Muscle of leg (tissue), 11 donors: ENCODE measurements around the gene VEZF1. TPM values are rescaled to one million over a fixed set of nuclear protein-coding genes. Genes with fewer than 3 reads are reported as not detected.
"Not testable (repeated sequence)": the region's sequence is repeated elsewhere in the genome, so short reads cannot be mapped to it uniquely, and the experiment has no call there.

Experiments used
- DNase-seq: peaks from one replicate; pipeline ENCODE4 v3.0.0; 2013
- H3K27ac ChIP-seq: one replicate; pipeline ENCODE4 v1.5.1; 2013; ENCODE audit warnings: mild to moderate bottlenecking, low read length, control low read depth
- H3K27me3 ChIP-seq: one replicate; pipeline ENCODE4 v1.6.1; 2013; ENCODE audit warnings: low read length; ENCODE audit not compliant: control insufficient read depth, insufficient read depth
- H3K36me3 ChIP-seq: one replicate; pipeline ENCODE4 v1.6.1; 2013; ENCODE audit warnings: low read length; ENCODE audit not compliant: control insufficient read depth, insufficient read depth
- H3K4me1 ChIP-seq: one replicate; pipeline ENCODE4 v1.6.1; 2013; ENCODE audit warnings: low read length; ENCODE audit not compliant: control insufficient read depth, insufficient read depth
- H3K4me3 ChIP-seq: one replicate; pipeline ENCODE4 v1.5.1; 2013; ENCODE audit warnings: low read length, control low read depth
- H3K9me3 ChIP-seq: replicated peaks from 2 replicates; pipeline ENCODE4 v1.6.1; 2013; ENCODE audit warnings: low read depth, low read length; ENCODE audit not compliant: control insufficient read depth
- WGBS: methylation state at CpG from one replicate; pipeline ENCODE4 v1.1.5; 2013; ENCODE audit warnings: missing lambda C conversion rate; ENCODE audit not compliant: insufficient coverage; 5-methylcytosine and 5-hydroxymethylcytosine counted together
- polyA plus RNA-seq, 8 donors: library from polyadenylated mRNA; unstranded; fragments of 120-200 nt; gene quantifications; one replicate each; pipeline versions ENCODE4 v1.2.1 to v1.2.3, GENCODE V29; 2013; ENCODE audit warnings: inconsistent platforms in 1 of 8, low replicate concordance in 1 of 8; ENCODE audit not compliant: insufficient read length in 8 of 8, insufficient read depth in 1 of 8
- total RNA-seq: library from RNA; stranded (reverse); fragments of 120-200 nt; gene quantifications from one replicate; pipeline ENCODE4 v1.2.4, GENCODE V29; 2013

The VEZF1 gene
- total and polyA plus RNA-seq, 9 donors: 36.7 to 54.7 (median 45.6) TPM

- Histone ChIP-seq H3K27me3 (no peaks in the 10 kb centered on the region), H3K4me1 (peaks cover 27% of the 10 kb centered on the region), H3K4me3 (no peak overlapping the region), H3K27ac (peak overlapping the region; percentile 53), H3K36me3 (peaks cover 10% of the 10 kb centered on the region), H3K9me3 (no peaks in the 10 kb centered on the region)
- no peak for DNase-seq
- no CpG with 5 or more reads among the region's 1 CpG for WGBS
Measured at GRCh38 chr17:57985675-57985974, 2.4 kb downstream of the VEZF1 start.

GRCh38 chr17:57984936-57985674, 2.9 kb downstream of the VEZF1 start:
- H3K9me3 ChIP-seq: no peaks in the 10 kb centered on the region
- DNase-seq: no peak
- H3K27me3 ChIP-seq: no peaks in the 10 kb centered on the region
- peaks cover 27% of the 10 kb centered on the region for H3K4me1 ChIP-seq
- WGBS: 20% methylated on average over 1 of the region's 4 CpGs
- peaks cover 12% of the 10 kb centered on the region for H3K36me3 ChIP-seq
- peak overlapping the region; percentile 53 for H3K27ac ChIP-seq
- H3K4me3 ChIP-seq: no peak overlapping the region

DNA sequence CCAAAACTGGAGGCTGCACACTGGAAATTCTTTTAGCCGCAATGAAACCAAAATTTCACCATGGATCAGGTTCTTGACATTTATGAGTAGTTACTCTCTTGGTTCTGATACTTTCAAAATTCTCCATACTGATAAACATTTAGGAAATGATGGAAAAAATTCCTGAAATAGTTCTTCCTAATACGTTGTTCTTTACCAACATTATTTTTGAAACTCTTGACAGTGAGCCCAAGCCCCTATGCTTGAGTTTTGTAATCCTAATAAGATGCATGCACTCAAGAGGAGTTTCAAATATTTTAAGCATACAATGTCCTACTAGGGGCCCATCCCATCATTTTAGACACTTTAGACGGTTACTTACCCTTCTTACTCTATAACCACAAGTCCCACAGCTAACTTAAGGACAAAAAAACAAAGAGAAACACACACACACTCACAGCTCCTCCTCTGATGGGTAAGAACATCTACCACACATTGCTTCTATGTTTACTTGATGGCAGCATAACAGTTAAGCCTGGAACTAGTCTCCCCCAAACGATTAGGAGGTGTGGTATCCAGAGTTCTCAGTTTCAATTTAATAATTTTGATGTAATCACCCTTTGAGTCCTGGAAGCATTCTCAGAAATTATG, 3.7 kb downstream of the VEZF1 start:
- DNase-seq: no peak
- H3K4me1 ChIP-seq: peaks cover 22% of the 10 kb centered on the region
- H3K36me3 ChIP-seq: peaks cover 15% of the 10 kb centered on the region
- no peaks in the 10 kb centered on the region for H3K27me3 ChIP-seq
- no peaks in the 10 kb centered on the region for H3K9me3 ChIP-seq
- WGBS: 11% methylated on average over 1 of the region's 4 CpGs
- no peak overlapping the region for H3K27ac ChIP-seq
- H3K4me3 ChIP-seq: no peak overlapping the region

DNA sequence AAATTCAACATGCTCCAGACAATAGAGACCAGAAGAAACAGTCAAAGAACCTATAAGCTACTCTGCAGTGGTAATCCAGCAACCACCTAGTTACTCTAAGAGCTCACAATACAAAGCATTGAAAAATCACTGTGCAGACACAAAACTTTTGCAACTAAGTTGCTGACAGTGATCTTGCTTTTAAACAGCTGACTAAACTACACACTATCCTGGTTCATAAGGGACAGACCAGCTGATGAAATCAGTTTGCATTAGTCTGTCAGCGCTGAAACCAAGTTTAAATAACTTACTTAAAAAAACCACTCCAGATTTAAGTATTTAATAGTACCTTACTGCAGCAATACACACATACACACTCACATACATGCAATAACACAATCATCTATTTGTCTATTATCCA, 4.6 kb downstream of the VEZF1 start:
- WGBS: no CpG with 5 or more reads among the region's 1 CpG
- no peak overlapping the region for H3K4me3 ChIP-seq
- no peak for DNase-seq
- peaks cover 19% of the 10 kb centered on the region for H3K36me3 ChIP-seq
- H3K27ac ChIP-seq: no peak overlapping the region
- H3K9me3 ChIP-seq: no peaks in the 10 kb centered on the region
- no peaks in the 10 kb centered on the region for H3K27me3 ChIP-seq
- peaks cover 13% of the 10 kb centered on the region for H3K4me1 ChIP-seq

DNA sequence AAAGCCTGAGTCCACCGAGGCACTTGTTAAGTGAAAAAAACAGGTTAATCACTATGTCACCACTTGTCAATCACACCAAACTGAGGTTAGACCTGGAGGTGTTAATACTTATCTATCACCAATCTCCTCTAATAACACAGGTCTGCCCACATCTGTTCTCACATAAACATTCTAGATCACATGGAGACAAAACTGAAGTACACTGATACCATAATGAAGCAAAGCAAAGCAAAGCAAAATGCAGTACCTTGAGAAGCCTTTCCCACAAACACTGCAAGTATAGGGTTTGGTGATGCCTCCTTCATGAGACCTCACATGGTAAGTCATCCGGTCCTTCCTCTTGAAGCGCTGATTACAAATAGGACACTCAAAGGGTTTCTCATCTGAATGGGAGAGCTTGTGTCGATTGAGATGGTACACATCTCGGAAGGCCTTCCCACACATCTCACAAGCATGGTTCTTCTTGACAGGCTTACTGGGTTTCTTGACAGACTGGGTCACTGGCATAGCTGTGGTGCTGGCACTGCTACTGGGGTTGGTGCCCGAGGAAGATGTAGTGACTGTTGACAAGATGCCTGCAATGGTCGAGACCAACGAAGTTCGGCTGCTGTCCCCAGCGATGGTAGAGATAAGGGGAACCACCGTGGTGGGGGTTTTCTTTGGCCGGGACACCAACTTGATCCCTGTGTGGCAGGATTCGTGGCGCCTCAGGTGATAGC, 5.4 kb downstream of the VEZF1 start:
- Histone ChIP-seq H3K4me1 (peaks cover 13% of the 10 kb centered on the region), H3K36me3 (peaks cover 25% of the 10 kb centered on the region), H3K4me3 (no peak overlapping the region), H3K27ac (no peak overlapping the region), H3K27me3 (no peaks in the 10 kb centered on the region), H3K9me3 (no peaks in the 10 kb centered on the region)
- DNase-seq: no peak
- 78% methylated on average over 7 of the region's 14 CpGs for WGBS

- Histone ChIP-seq H3K27ac (no peak overlapping the region), H3K4me3 (no peak overlapping the region), H3K27me3 (no peaks in the 10 kb centered on the region), H3K9me3 (no peaks in the 10 kb centered on the region), H3K36me3 (peaks cover 40% of the 10 kb centered on the region), H3K4me1 (peaks cover 13% of the 10 kb centered on the region)
- no CpG with 5 or more reads among the region's 4 CpGs for WGBS
- DNase-seq: no peak
Measured at GRCh38 chr17:57980522-57980921, 7.5 kb downstream of the VEZF1 start.

DNA sequence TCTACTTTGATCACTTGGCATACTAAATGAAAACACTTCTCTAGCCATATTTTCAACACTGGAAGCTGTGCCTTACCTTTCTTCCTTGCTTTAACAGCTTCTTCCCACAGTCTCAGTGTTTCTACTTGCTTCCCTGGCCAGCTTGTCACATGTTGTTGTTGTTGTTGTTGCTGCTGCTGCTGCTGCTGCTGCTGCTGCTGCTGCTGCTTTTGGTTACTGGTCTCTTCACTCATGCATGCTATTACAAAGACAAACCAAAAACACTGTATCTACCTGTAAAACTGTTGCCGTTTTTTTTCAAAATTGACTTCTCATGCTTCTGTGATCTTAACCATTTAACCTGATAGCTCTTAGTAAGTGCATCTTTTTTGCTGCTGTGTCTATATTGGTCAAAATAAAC, 9.0 kb downstream of the VEZF1 start:
- H3K27ac ChIP-seq: no peak overlapping the region
- WGBS: no CpG with 5 or more reads among the region's 1 CpG
- no peak for DNase-seq
- peaks cover 51% of the 10 kb centered on the region for H3K36me3 ChIP-seq
- H3K27me3 ChIP-seq: no peaks in the 10 kb centered on the region
- peaks cover 8% of the 10 kb centered on the region for H3K4me1 ChIP-seq
- no peaks in the 10 kb centered on the region for H3K9me3 ChIP-seq
- no peak overlapping the region for H3K4me3 ChIP-seq

GRCh38 chr17:57976594-57976993, 11.5 kb downstream of the VEZF1 start:
- DNase-seq: no peak
- H3K27ac ChIP-seq: no peak overlapping the region
- peaks cover 52% of the 10 kb centered on the region for H3K36me3 ChIP-seq
- H3K27me3 ChIP-seq: no peaks in the 10 kb centered on the region
- H3K4me3 ChIP-seq: no peak overlapping the region
- no peaks in the 10 kb centered on the region for H3K9me3 ChIP-seq
- 100% methylated on average over 1 of the region's 3 CpGs for WGBS
- no peaks in the 10 kb centered on the region for H3K4me1 ChIP-seq

- Histone ChIP-seq H3K9me3 (no peaks in the 10 kb centered on the region), H3K27me3 (no peaks in the 10 kb centered on the region), H3K4me1 (no peaks in the 10 kb centered on the region), H3K27ac (no peak overlapping the region), H3K4me3 (no peak overlapping the region), H3K36me3 (peaks cover 49% of the 10 kb centered on the region)
- DNase-seq: no peak
- no CpG with 5 or more reads among the region's 1 CpG for WGBS
Measured at GRCh38 chr17:57975044-57975443, 13.0 kb downstream of the VEZF1 start.

DNA sequence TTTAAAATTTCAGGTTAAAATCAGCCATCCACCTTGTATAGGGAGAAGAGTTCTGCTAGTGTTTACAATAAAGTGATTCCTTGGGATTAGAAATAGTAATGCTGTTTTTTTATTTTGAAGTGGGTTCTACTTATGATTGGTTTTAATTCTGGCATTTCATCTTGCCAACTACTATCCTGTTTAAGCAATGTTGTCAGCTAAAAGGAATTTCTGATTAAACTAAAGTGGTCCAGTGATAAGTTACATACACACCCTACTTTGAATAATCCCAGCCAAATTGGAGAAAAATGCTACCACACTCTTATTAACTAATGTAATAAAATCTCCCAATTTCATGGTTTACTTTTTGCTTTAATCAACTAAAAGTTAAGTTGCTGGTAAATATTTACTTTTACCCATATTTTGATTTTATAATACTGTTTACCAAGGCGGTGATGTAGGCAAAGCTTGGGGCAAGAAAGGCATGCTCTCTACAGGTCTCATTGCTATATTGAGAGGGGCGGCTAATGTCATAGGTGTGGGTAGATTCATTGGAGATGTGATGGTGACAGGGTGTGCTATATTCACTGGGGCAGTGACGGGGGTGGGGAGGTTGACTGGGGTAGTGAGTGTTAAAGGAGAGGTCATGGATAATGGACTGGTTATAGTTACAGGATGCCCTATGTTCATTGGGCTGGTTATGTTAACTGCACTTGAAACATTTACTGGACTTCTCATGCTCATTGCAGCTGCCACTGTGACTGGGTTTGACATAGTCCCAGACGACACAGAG, 13.8 kb downstream of the VEZF1 start:
- 91% methylated on average over 3 of the region's 4 CpGs for WGBS
- H3K4me1 ChIP-seq, H3K9me3 ChIP-seq, H3K27me3 ChIP-seq, DNase-seq, H3K4me3 ChIP-seq, H3K27ac ChIP-seq: not testable (repeated sequence)
- H3K36me3 ChIP-seq: peaks cover 46% of the 10 kb centered on the region
